GM19455 (cell line): ENCODE measurements around the gene LARGE1.

ENCODE experiments used
- ATAC-seq: cut with Tn5 transposase; IDR thresholded peaks from one replicate; pipeline ENCODE4 v1.9.1; 2021; ENCODE audit not compliant: unreplicated experiment

LARGE1 gene

GRCh38 chr22:33886696-33887095 lies 33.6 kb downstream of the LARGE1 start:
- no peak for ATAC-seq

- no peak for ATAC-seq
Observed at GRCh38 chr22:33884829-33885228, 35.4 kb downstream of the LARGE1 start.

- no peak for ATAC-seq
Observed at GRCh38 chr22:33883961-33884808, 36.1 kb downstream of the LARGE1 start.

- ATAC-seq, result no peak
Observed at GRCh38 chr22:33883561-33883960, 36.7 kb downstream of the LARGE1 start.

- no peak for ATAC-seq
Observed at GRCh38 chr22:33882991-33883390, 37.3 kb downstream of the LARGE1 start.

GRCh38 chr22:33880986-33881385 lies 39.3 kb downstream of the LARGE1 start:
- no peak for ATAC-seq

- no peak for ATAC-seq
Observed at GRCh38 chr22:33879796-33880195, 40.5 kb downstream of the LARGE1 start.

- ATAC-seq, result no peak
Observed at GRCh38 chr22:33875316-33875715, 45.0 kb downstream of the LARGE1 start.

GRCh38 chr22:33874206-33874605 lies 46.1 kb downstream of the LARGE1 start:
- no peak for ATAC-seq

- no peak for ATAC-seq
Observed at GRCh38 chr22:33873666-33874065, 46.6 kb downstream of the LARGE1 start.

GRCh38 chr22:33873186-33873585 lies 47.1 kb downstream of the LARGE1 start:
- ATAC-seq, result no peak

- ATAC-seq, result no peak
Observed at GRCh38 chr22:33871935-33872334, 48.3 kb downstream of the LARGE1 start.

GRCh38 chr22:33869946-33870345 lies 50.3 kb downstream of the LARGE1 start:
- ATAC-seq, result no peak

- ATAC-seq, result no peak
Observed at GRCh38 chr22:33867971-33868370, 52.3 kb downstream of the LARGE1 start.

- ATAC-seq, result no peak
Observed at GRCh38 chr22:33867118-33867866, 53.0 kb downstream of the LARGE1 start.

- ATAC-seq, result no peak
Observed at GRCh38 chr22:33866511-33866910, 53.8 kb downstream of the LARGE1 start.

- ATAC-seq, result no peak
Observed at GRCh38 chr22:33865996-33866395, 54.3 kb downstream of the LARGE1 start.

- no peak for ATAC-seq
Observed at GRCh38 chr22:33865248-33865647, 55.0 kb downstream of the LARGE1 start.

GRCh38 chr22:33864723-33865130 lies 55.5 kb downstream of the LARGE1 start:
- ATAC-seq, result no peak

GRCh38 chr22:33861216-33861875 lies 58.9 kb downstream of the LARGE1 start:
- ATAC-seq, result no peak

GRCh38 chr22:33860386-33860785 lies 59.9 kb downstream of the LARGE1 start:
- no peak for ATAC-seq

GRCh38 chr22:33859311-33859710 lies 61.0 kb downstream of the LARGE1 start:
- ATAC-seq, result no peak
